ENCODE data around the gene IL4R. TPM values are rescaled to one million over a fixed set of nuclear protein-coding genes. Genes with fewer than 3 reads are reported as not detected.

IL4R gene
- total RNA-seq, 1 donor from 2014 or later, result 12.0 TPM

DNA sequence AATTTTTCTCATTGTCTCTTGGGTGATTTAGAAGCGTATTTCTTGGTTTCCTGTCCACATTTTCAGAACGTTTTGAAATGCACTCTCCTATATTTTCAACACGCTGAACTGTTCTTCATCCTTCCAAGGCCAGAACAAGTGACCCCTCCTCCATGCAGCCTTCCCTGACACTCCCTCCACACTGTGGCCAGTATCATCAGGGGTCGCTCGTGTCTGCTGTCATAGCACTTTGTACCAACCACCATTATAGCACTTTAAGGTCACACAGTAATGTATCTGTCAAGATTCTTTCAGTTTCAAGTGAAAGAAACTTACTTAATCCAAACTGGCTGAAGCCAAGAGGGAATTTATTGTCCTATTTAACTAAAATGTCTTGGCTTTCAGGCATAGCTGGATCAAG is 70.7 kb downstream of the IL4R start:
- DNase-seq, result no peak
- Histone ChIP-seq H3K4me3 (no peak overlapping the region), H3K36me3 (no peaks in the 10 kb centered on the region), H3K27me3 (ENCODE audit: low read depth) (peaks cover 48% of the 10 kb centered on the region), H3K4me1 (no peaks in the 10 kb centered on the region), H3K9me3 (replicated peaks) (peaks cover 28% of the 10 kb centered on the region), H3K27ac (replicated peaks) (no peak overlapping the region)
- TF ChIP-seq, protein P1, sequence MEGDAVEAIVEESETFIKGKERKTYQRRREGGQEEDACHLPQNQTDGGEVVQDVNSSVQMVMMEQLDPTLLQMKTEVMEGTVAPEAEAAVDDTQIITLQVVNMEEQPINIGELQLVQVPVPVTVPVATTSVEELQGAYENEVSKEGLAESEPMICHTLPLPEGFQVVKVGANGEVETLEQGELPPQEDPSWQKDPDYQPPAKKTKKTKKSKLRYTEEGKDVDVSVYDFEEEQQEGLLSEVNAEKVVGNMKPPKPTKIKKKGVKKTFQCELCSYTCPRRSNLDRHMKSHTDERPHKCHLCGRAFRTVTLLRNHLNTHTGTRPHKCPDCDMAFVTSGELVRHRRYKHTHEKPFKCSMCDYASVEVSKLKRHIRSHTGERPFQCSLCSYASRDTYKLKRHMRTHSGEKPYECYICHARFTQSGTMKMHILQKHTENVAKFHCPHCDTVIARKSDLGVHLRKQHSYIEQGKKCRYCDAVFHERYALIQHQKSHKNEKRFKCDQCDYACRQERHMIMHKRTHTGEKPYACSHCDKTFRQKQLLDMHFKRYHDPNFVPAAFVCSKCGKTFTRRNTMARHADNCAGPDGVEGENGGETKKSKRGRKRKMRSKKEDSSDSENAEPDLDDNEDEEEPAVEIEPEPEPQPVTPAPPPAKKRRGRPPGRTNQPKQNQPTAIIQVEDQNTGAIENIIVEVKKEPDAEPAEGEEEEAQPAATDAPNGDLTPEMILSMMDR (IDR thresholded peaks at IDR 0.05; ENCODE audit: borderline replicate concordance), result no peak
- intact Hi-C loops (cut with micrococcal nuclease), result no loop called here

DNA sequence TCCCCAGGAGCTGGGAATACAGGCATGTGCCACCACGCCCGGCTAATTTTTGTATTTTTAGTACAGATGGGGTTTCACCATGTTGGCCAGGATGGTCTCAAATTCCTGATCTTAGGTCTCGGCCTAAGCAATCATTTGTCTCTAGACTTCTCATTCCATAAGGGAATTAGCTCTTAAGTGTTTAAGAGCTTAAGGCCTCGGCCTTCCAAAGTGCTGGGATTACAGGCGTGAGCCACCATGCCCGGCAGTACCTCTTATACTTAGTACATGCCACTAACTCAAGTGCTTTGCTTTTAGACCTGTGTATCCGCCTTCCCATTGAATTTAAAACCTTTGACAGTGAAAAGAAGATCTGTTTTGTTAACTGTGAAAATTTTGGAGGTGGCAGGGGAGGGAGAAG is 71.6 kb downstream of the IL4R start:
- intact Hi-C loops (cut with micrococcal nuclease), result no loop called here
- peaks cover 28% of the 10 kb centered on the region for H3K9me3 ChIP-seq (replicated peaks)
- H3K27ac ChIP-seq (replicated peaks), result no peak overlapping the region

DNA sequence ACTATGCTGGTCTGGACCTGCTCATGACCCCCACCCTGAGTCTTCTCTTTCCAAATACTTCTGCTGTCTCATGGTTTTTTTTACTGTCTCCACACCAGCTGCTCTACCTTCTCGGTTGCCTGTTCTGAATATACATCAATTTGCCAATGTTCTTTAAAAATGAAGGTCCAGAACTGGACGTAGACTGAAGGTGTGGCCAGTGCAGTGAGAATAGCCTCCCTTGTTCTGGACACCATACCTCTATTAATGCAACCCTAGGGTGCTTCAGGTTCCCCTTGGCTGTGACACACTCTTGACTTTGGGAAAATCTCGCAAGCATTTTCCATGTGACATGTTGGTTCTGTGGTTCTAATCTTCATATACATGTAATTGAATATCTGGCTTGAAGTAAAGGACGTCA is 72.9 kb downstream of the IL4R start:
- Histone ChIP-seq H3K9me3 (replicated peaks) (peaks cover 30% of the 10 kb centered on the region), H3K4me3 (no peak overlapping the region), H3K36me3 (no peaks in the 10 kb centered on the region), H3K27ac (replicated peaks) (no peak overlapping the region), H3K4me1 (no peaks in the 10 kb centered on the region), H3K27me3 (ENCODE audit: low read depth) (peaks cover 48% of the 10 kb centered on the region)
- TF ChIP-seq, protein P1 (IDR thresholded peaks at IDR 0.05; ENCODE audit: borderline replicate concordance), result no peak
- no peak for DNase-seq
- intact Hi-C loops (cut with micrococcal nuclease), result no loop called here

More for the DNA sequence above, 71.6 kb downstream of the IL4R start:
- peaks cover 52% of the 10 kb centered on the region for H3K27me3 ChIP-seq (ENCODE audit: low read depth)
- no peaks in the 10 kb centered on the region for H3K4me1 ChIP-seq
- DNase-seq, result no peak
- no peaks in the 10 kb centered on the region for H3K36me3 ChIP-seq
- H3K4me3 ChIP-seq, result no peak overlapping the region
- TF ChIP-seq, protein P1 (IDR thresholded peaks at IDR 0.05; ENCODE audit: borderline replicate concordance), result no peak

DNA sequence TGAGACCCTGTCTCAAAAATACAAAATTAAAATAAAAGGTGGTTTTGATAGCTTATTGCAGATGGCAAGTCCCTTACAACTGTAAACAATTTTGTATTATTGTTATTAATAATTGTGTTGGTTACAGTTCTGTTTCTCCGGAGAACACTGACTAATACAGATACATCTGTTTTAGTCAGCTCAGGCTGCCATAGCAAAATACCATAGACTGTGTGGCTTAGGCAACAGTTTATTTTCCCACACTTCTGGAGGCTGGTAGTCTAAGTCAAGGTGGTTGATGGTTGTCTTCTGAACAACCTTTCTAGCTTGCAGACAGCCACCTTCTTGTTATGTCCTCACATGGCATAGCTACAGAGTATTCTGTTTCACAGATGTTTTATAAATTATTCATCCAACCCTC is 74.0 kb downstream of the IL4R start:
- TF ChIP-seq, protein P1 (IDR thresholded peaks at IDR 0.05; ENCODE audit: borderline replicate concordance), result no peak
- no peak for DNase-seq
- no peak overlapping the region for H3K4me3 ChIP-seq
- intact Hi-C loops (cut with micrococcal nuclease), result no loop called here
- H3K36me3 ChIP-seq, result no peaks in the 10 kb centered on the region
- H3K27ac ChIP-seq (replicated peaks), result no peak overlapping the region
- H3K4me1 ChIP-seq, result no peaks in the 10 kb centered on the region
- peaks cover 40% of the 10 kb centered on the region for H3K27me3 ChIP-seq (ENCODE audit: low read depth)
- H3K9me3 ChIP-seq (replicated peaks), result peaks cover 41% of the 10 kb centered on the region

DNA sequence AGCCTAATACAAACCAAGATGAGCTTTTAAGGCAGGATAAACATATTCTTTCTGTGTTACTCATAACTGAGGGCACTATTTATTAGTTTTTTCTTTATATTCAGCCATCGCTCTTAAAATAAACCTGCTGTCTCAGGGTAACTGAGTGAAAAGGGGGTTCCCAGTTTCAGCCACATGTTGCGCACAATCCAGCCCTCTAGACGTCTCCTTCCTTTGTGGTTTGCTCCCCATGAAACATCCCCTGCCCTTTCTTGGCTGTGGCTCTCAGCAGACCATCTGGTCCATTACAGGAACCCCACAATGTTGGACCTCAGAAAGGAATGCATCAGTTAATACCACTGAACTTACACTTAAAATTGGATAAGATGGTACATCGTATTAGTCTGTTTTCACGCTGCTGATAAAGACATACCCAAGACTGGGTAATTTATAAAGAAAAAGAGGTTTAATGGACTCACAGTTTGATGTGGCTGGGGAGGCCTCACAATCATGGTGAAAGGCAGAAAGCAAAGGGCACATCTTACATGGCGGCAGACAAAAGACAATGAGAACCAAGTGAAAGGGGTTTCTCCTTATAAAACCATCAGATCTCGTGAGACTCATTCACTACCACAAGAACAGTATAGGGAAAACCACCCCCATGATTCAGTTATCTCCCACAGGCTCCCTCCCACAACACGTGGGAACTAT is 75.6 kb downstream of the IL4R start:
- H3K27ac ChIP-seq (replicated peaks), result no peak overlapping the region
- intact Hi-C loops (cut with micrococcal nuclease), result no loop called here

More for the DNA sequence above, 75.6 kb downstream of the IL4R start:
- peaks cover 45% of the 10 kb centered on the region for H3K9me3 ChIP-seq (replicated peaks)
- H3K4me3 ChIP-seq, result no peak overlapping the region
- H3K27me3 ChIP-seq (ENCODE audit: low read depth), result peaks cover 29% of the 10 kb centered on the region
- no peak for DNase-seq
- TF ChIP-seq, protein P1 (IDR thresholded peaks at IDR 0.05; ENCODE audit: borderline replicate concordance), result no peak
- H3K36me3 ChIP-seq, result no peaks in the 10 kb centered on the region
- no peaks in the 10 kb centered on the region for H3K4me1 ChIP-seq
